ENCODE results near the gene C3orf18. TPM values are rescaled to one million over a fixed set of nuclear protein-coding genes. Genes with fewer than 3 reads are reported as not detected.

C3orf18 gene
- total RNA-seq, 1 donor from 2014 or later = 11.1 TPM

- no peak for DNase-seq (ENCODE audit: low read depth)
Measured at GRCh38 chr3:50603261-50604109, 35.9 kb upstream of the C3orf18 start.

- no peak for DNase-seq (ENCODE audit: low read depth)
Measured at GRCh38 chr3:50602595-50603191, 35.1 kb upstream of the C3orf18 start.

GRCh38 chr3:50600841-50601591, 33.5 kb upstream of the C3orf18 start:
- DNase-seq (ENCODE audit: low read depth) = peak; percentile 97

GRCh38 chr3:50600141-50600753, 32.7 kb upstream of the C3orf18 start:
- DNase-seq (ENCODE audit: low read depth) = no peak

- DNase-seq (ENCODE audit: low read depth) = no peak
Measured at GRCh38 chr3:50599716-50600118, 32.2 kb upstream of the C3orf18 start.

- DNase-seq (ENCODE audit: low read depth) = no peak
Measured at GRCh38 chr3:50599115-50599715, 31.7 kb upstream of the C3orf18 start.

GRCh38 chr3:50594253-50594785, 26.8 kb upstream of the C3orf18 start:
- DNase-seq (ENCODE audit: low read depth) = no peak

GRCh38 chr3:50592568-50592967, 25.0 kb upstream of the C3orf18 start:
- no peak for DNase-seq (ENCODE audit: low read depth)

- DNase-seq (ENCODE audit: low read depth) = no peak
Measured at GRCh38 chr3:50591196-50591741, 23.7 kb upstream of the C3orf18 start.

- no peak for DNase-seq (ENCODE audit: low read depth)
Measured at GRCh38 chr3:50588759-50589433, 21.3 kb upstream of the C3orf18 start.

- DNase-seq (ENCODE audit: low read depth) = no peak
Measured at GRCh38 chr3:50587806-50588758, 20.5 kb upstream of the C3orf18 start.

GRCh38 chr3:50587373-50587772, 19.8 kb upstream of the C3orf18 start:
- DNase-seq (ENCODE audit: low read depth) = peak; percentile 41

GRCh38 chr3:50586763-50587070, 19.2 kb upstream of the C3orf18 start:
- DNase-seq (ENCODE audit: low read depth) = no peak

GRCh38 chr3:50585919-50586762, 18.6 kb upstream of the C3orf18 start:
- DNase-seq (ENCODE audit: low read depth) = no peak

GRCh38 chr3:50584391-50584790, 16.8 kb upstream of the C3orf18 start:
- no peak for DNase-seq (ENCODE audit: low read depth)

- DNase-seq (ENCODE audit: low read depth) = no peak
Measured at GRCh38 chr3:50583897-50584296, 16.4 kb upstream of the C3orf18 start.

- no peak for DNase-seq (ENCODE audit: low read depth)
Measured at GRCh38 chr3:50582083-50582482, 14.5 kb upstream of the C3orf18 start.

- DNase-seq (ENCODE audit: low read depth) = no peak
Measured at GRCh38 chr3:50581459-50581842, 13.9 kb upstream of the C3orf18 start.

Data from renal cortical epithelial cell (primary cell).